Breast epithelium (tissue), 3 donors: ENCODE measurements around the gene CTAGE8.
"Not testable (repeated sequence)": the region's sequence is repeated elsewhere in the genome, so short reads cannot be mapped to it uniquely, and the experiment has no call there.

Source experiments
- CTCF ChIP-seq, 3 donors: fragments of 450-650 bp; IDR thresholded peaks; one replicate each; pipeline ENCODE4 v1.5.1; 2016 to 2017; ENCODE audit warnings: antibody characterized with exemption in 3 of 3, mild to moderate bottlenecking in 3 of 3, moderate library complexity in 3 of 3
- POLR2AphosphoS5 ChIP-seq, 3 donors: sonication (generic); formaldehyde crosslinking; IDR thresholded peaks; one replicate each; pipeline ENCODE4 v1.6.1; 2017; ENCODE audit warnings: antibody characterized with exemption in 3 of 3

GRCh38 chr7:144303607-144304006 lies 34.5 kb upstream of the CTAGE8 start:
- TF ChIP-seq CTCF, POLR2AphosphoS5 (IDR thresholded peaks at IDR 0.05): not testable (repeated sequence)
